HG02852 (cell line): Measurements from ENCODE around the gene AAGAB.
"Not testable (repeated sequence)": the region's sequence is repeated elsewhere in the genome, so short reads cannot be mapped to it uniquely, and the experiment has no call there.

Experiments used
- ATAC-seq: cut with Tn5 transposase; IDR thresholded peaks from one replicate; pipeline ENCODE4 v1.9.1; 2021; ENCODE audit warnings: mild to moderate bottlenecking, moderate library complexity; ENCODE audit not compliant: unreplicated experiment

The AAGAB gene

GRCh38 chr15:67253549-67254237 lies 768 bp downstream of the AAGAB start:
- ATAC-seq = no peak

- ATAC-seq = no peak
Measured at GRCh38 chr15:67253101-67253500, 1.4 kb downstream of the AAGAB start.

GRCh38 chr15:67251318-67251717 lies 3.1 kb downstream of the AAGAB start:
- ATAC-seq = no peak

- ATAC-seq = no peak
Measured at GRCh38 chr15:67249830-67250229, 4.6 kb downstream of the AAGAB start.

- ATAC-seq = no peak
Measured at GRCh38 chr15:67248011-67248505, 6.4 kb downstream of the AAGAB start.

- not testable (repeated sequence) for ATAC-seq
Measured at GRCh38 chr15:67246606-67247005, 7.9 kb downstream of the AAGAB start.

- no peak for ATAC-seq
Measured at GRCh38 chr15:67244971-67245478, 9.4 kb downstream of the AAGAB start.

GRCh38 chr15:67242708-67243111 lies 11.8 kb downstream of the AAGAB start:
- no peak for ATAC-seq

- peak; percentile 93 for ATAC-seq
Measured at GRCh38 chr15:67241132-67241855, 13.2 kb downstream of the AAGAB start.

GRCh38 chr15:67240235-67241131 lies 14.0 kb downstream of the AAGAB start:
- no peak for ATAC-seq

GRCh38 chr15:67232591-67232990 lies 21.9 kb downstream of the AAGAB start:
- no peak for ATAC-seq

GRCh38 chr15:67230504-67230903 lies 24.0 kb downstream of the AAGAB start:
- no peak for ATAC-seq

GRCh38 chr15:67228286-67228685 lies 26.2 kb downstream of the AAGAB start:
- ATAC-seq = no peak

GRCh38 chr15:67227846-67228245 lies 26.6 kb downstream of the AAGAB start:
- ATAC-seq = no peak

GRCh38 chr15:67227431-67227830 lies 27.0 kb downstream of the AAGAB start:
- ATAC-seq = no peak

GRCh38 chr15:67225336-67225735 lies 29.1 kb downstream of the AAGAB start:
- ATAC-seq = no peak

GRCh38 chr15:67224889-67225288 lies 29.6 kb downstream of the AAGAB start:
- ATAC-seq = no peak

GRCh38 chr15:67219288-67219687 lies 35.2 kb downstream of the AAGAB start:
- ATAC-seq = no peak

GRCh38 chr15:67218428-67218827 lies 36.0 kb downstream of the AAGAB start:
- no peak for ATAC-seq

GRCh38 chr15:67216859-67217258 lies 37.6 kb downstream of the AAGAB start:
- ATAC-seq = no peak

- ATAC-seq = no peak
Measured at GRCh38 chr15:67215102-67215501, 39.4 kb downstream of the AAGAB start.
